ENCODE data around the gene TXN2.

TXN2 gene

GRCh38 chr22:36433318-36434231 lies 47.9 kb downstream of the TXN2 start:
- H3K9ac ChIP-seq (ENCODE audit: low read length) = no peak overlapping the region
- no peak overlapping the region for H3K27ac ChIP-seq (ENCODE audit: low read depth, low read length, poor library complexity, severe bottlenecking)
- H3K9me2 ChIP-seq (ENCODE audit: low read depth, low read length) = no peaks in the 10 kb centered on the region
- peaks cover 4% of the 10 kb centered on the region; the same call in 1 of the 2 replicates for H3K27me3 ChIP-seq (ENCODE audit: insufficient read depth, low read length)
- no peaks in the 10 kb centered on the region for H3F3A ChIP-seq (ENCODE audit: insufficient read depth, low read length)
- no peak overlapping the region for H2AFZ ChIP-seq (ENCODE audit: low read length)
- H3K79me2 ChIP-seq (ENCODE audit: insufficient read depth, low read length) = no peaks in the 10 kb centered on the region
- no peaks in the 10 kb centered on the region for H3K36me3 ChIP-seq (ENCODE audit: insufficient read depth, low read length)
- H3K4me1 ChIP-seq (ENCODE audit: insufficient read depth, low read length, severe bottlenecking) = peaks cover 13% of the 10 kb centered on the region
- no peak overlapping the region for H3K4me3 ChIP-seq (ENCODE audit: low read depth, low read length, poor library complexity, severe bottlenecking)
- no peaks in the 10 kb centered on the region for H4K20me1 ChIP-seq (ENCODE audit: insufficient read depth, low read length)
- no peak for TF ChIP-seq EZH2 (IDR thresholded peaks at IDR 0.05; ENCODE audit: borderline replicate concordance, low read length)
- no peak for TF ChIP-seq CTCF (IDR thresholded peaks at IDR 0.05; ENCODE audit: low read length)
- H3K9me3 ChIP-seq (ENCODE audit: low read length) = no peaks in the 10 kb centered on the region
- H3K4me2 ChIP-seq (ENCODE audit: low read length) = no peak overlapping the region

- Histone ChIP-seq H3K4me1 (ENCODE audit: insufficient read depth, low read length, severe bottlenecking) (peaks cover 13% of the 10 kb centered on the region), H3K9me3 (ENCODE audit: low read length) (no peaks in the 10 kb centered on the region), H3K79me2 (ENCODE audit: insufficient read depth, low read length) (no peaks in the 10 kb centered on the region), H3F3A (ENCODE audit: insufficient read depth, low read length) (no peaks in the 10 kb centered on the region), H3K9ac (ENCODE audit: low read length) (no peak overlapping the region), H3K36me3 (ENCODE audit: insufficient read depth, low read length) (no peaks in the 10 kb centered on the region), H3K4me2 (ENCODE audit: low read length) (no peak overlapping the region), H2AFZ (ENCODE audit: low read length) (no peak overlapping the region), H3K9me2 (ENCODE audit: low read depth, low read length) (no peaks in the 10 kb centered on the region), H3K4me3 (ENCODE audit: low read depth, low read length, poor library complexity, severe bottlenecking) (no peak overlapping the region), H3K27me3 (ENCODE audit: insufficient read depth, low read length) (peaks cover 4% of the 10 kb centered on the region; the same call in 1 of the 2 replicates), H3K27ac (ENCODE audit: low read depth, low read length, poor library complexity, severe bottlenecking) (no peak overlapping the region), H4K20me1 (ENCODE audit: insufficient read depth, low read length) (no peaks in the 10 kb centered on the region)
- TF ChIP-seq CTCF (IDR thresholded peaks at IDR 0.05; ENCODE audit: low read length) (no peak), EZH2 (IDR thresholded peaks at IDR 0.05; ENCODE audit: borderline replicate concordance, low read length) (no peak)
Measured at GRCh38 chr22:36432592-36433317, 48.7 kb downstream of the TXN2 start.

- Histone ChIP-seq H3K4me3 (ENCODE audit: low read depth, low read length, poor library complexity, severe bottlenecking) (no peak overlapping the region), H3K27me3 (ENCODE audit: insufficient read depth, low read length) (peaks cover 4% of the 10 kb centered on the region; the same call in 1 of the 2 replicates), H3K9ac (ENCODE audit: low read length) (no peak overlapping the region), H3K9me2 (ENCODE audit: low read depth, low read length) (no peaks in the 10 kb centered on the region), H3K9me3 (ENCODE audit: low read length) (no peaks in the 10 kb centered on the region), H3K27ac (ENCODE audit: low read depth, low read length, poor library complexity, severe bottlenecking) (no peak overlapping the region), H3K4me2 (ENCODE audit: low read length) (no peak overlapping the region), H3K36me3 (ENCODE audit: insufficient read depth, low read length) (no peaks in the 10 kb centered on the region), H3K4me1 (ENCODE audit: insufficient read depth, low read length, severe bottlenecking) (peaks cover 13% of the 10 kb centered on the region), H4K20me1 (ENCODE audit: insufficient read depth, low read length) (no peaks in the 10 kb centered on the region), H3K79me2 (ENCODE audit: insufficient read depth, low read length) (no peaks in the 10 kb centered on the region), H2AFZ (ENCODE audit: low read length) (no peak overlapping the region), H3F3A (ENCODE audit: insufficient read depth, low read length) (no peaks in the 10 kb centered on the region)
- TF ChIP-seq CTCF (IDR thresholded peaks at IDR 0.05; ENCODE audit: low read length) (no peak), EZH2 (IDR thresholded peaks at IDR 0.05; ENCODE audit: borderline replicate concordance, low read length) (no peak)
Measured at GRCh38 chr22:36431977-36432376, 49.5 kb downstream of the TXN2 start.

Data from OCI-LY1 (cell line).